ENCODE measurements around the gene RFNG.

The RFNG gene

DNA sequence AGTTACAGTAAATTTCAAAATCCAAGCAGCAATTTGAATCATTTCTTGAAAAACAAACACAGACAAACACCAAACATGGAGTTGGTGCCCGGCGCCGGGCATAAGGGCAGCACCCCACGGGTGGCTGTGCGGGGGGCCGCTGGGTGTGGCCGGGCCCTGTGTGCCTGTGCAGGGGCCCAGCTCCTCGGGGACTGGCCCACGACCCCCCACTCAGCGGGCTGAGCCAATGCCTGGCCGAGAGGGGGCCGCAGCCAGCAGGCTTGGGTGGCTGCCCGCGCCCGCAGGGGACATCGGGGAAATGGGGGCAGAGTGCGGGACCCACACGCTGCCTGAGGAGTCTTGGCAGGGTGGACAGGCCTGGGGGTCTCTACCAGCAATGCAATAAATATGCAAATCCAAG lies 26.8 kb upstream of the RFNG start:
- DNase-seq (ENCODE audit: low read depth in 3 of 3, low spot score in 1 of 3), result no peak

DNA sequence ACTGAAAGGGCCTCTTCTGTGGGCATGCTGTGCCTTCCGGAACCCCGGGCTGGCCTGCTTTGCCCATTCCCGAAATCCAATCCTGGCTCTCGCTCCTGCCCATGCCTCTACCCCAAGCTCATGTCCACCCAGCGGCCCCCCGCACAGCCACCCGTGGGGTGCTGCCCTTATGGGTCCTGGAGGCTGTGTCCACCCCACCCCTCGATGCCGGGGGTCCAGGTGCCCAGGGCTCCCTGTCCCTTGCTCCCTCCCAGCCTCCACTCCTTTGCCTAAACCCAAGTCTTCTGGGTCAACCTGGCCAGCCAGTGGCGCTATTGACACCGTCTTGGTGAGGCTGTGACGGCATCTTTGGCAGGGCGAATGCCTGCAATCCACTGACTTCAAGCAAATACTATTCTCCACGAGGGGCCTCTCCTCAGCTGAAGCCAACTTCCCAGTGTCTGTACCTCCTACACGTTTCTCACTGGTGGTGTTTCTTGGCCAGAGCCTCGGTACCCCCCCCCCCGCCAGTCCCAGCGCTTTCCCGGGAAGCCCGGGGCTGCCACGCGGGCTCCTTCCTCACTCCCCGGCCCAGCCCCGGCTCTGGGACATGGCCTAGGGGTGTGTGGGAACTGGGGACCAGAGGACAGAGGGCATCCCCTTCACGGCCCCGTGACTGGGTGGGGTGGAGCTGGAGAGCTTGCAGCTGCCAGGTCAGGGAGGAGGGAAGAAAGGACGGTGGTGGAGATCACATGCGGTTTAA lies 26.2 kb upstream of the RFNG start:
- no peak for DNase-seq (ENCODE audit: low read depth in 3 of 3, low spot score in 1 of 3)

DNA sequence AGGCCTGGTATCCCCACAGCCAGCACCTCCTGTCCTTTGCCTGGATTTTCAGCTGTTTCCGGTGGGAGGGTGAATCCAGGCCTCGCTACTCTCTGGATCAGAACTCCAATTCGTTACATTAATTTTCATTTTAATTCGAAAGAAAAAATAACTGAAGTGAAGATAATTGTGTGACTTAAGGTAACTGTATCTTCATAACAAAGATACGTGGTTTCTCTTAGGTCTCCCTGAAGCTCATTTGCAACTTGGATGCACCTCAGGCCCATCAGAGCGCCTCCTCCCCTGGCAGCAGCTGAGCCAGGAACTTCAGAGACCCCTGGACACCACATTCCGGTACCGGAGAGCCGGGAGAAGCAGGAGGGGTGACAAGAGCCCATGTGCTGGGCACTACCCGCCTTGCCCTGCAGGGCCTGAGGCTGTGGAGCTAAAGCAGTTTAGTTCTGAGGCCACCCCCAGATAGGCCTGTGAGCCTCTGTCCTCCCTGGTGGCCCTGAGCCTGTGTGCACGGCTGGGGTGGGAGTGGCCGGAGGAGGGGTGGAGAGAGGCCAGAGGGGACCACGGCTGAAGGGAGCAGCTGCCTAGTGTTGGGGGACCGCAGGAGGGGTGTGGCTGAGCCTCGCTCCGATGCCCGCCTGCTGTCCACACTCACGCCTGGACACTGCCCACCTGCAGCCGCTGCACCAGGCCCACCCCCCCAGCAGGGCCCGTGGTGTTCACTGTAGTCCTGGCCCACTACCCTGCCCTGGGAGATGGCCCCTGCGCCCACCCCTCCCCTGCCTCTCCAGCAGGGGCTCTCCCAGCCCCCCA lies 25.4 kb upstream of the RFNG start:
- no peak for DNase-seq (ENCODE audit: low read depth in 3 of 3, low spot score in 1 of 3)

DNA sequence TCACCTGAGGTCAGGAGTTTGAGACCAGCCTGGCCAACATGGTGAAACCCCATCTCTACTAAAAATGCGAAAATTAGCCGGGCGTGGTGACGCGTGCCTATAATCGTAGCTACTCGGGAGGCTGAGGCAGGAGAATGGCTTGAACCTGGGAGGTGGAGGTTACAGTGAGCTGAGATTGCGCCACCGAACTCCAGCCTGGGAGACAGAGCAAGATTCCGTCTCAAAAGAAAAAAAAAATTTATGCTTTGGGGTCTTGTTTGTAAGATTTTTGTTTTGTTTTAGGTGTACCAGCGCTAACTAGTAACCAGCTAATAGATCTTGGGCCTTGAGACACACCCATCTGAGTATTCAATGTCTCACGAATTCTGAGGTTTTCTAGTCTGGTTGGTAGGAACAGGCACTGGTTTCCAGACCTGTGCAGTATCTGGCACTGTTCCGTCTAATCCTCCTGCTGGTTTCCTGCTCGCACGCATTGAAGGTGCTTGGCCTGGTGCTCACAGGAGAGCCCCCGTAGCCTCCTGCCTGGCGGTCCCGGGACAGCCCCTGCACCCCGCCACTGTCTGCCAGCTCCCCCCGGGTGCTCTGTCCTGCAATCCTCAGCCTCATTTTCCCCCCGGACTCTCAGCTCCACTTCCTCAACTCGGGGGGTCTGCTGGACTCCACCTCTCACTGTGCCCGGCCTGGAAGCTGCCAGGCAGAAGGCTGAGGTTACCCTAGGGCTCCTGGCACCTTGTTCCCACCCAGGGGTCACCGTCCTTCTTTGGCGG lies 24.6 kb upstream of the RFNG start:
- no peak for DNase-seq (ENCODE audit: low read depth in 3 of 3, low spot score in 1 of 3)

DNA sequence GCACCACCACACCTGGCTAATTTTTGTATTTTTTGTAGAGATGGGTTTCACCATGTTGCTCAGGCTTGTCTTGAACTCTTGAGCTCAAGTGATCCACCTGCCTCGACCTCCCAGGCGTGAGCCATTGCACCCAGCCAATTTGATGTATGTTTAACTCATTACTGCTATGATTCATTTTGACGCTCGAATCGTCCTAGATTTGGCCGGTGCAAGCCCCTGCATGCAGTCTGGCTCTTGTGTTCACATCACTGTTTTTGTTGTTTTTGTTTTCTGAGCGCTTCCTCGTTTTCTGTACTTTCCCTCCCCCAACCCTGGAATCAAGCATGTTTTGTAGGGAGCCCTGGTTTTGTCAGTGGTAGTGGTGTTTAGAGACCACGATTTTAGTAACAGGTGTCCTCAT lies 21.8 kb upstream of the RFNG start:
- DNase-seq (ENCODE audit: low read depth in 3 of 3, low spot score in 1 of 3), result no peak

DNA sequence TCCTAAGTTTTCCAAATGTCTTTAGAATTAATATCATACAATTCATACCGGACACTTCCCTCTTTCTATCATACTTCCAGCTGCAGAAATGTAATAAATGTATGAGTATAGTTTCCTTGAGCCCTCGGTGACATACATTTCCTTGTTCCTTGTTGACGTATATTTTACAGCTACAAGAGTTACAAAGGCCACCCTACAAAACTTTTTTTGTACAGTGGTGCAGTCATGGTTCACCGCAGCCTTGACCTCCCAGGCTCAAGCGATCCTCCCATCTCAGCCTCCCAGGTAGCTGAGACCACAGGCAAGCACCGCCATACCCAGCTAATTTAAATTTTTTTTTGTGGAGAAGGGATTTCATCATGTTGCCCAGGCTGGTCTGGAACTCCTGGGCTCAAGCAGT lies 21.2 kb upstream of the RFNG start:
- no peak for DNase-seq (ENCODE audit: low read depth in 3 of 3, low spot score in 1 of 3)

DNA sequence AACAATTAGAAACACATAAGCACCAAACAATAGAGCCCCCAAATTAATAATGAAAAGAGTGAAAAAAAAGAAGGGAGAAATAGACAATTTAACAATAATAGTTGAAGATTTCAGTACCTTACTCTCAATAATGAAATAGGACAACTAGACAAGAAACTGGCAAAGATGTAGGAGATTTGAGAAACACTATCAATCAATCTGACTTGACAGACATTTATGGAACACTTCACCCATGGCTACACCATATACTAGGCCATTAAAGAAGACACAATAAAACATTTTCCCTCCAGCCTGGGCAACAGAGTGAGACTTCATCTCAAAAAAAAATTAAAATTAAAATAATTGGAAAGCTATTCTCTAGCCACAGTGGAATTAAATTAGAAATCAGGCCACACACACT lies 19.0 kb upstream of the RFNG start:
- no peak for DNase-seq (ENCODE audit: low read depth in 3 of 3, low spot score in 1 of 3)

DNA sequence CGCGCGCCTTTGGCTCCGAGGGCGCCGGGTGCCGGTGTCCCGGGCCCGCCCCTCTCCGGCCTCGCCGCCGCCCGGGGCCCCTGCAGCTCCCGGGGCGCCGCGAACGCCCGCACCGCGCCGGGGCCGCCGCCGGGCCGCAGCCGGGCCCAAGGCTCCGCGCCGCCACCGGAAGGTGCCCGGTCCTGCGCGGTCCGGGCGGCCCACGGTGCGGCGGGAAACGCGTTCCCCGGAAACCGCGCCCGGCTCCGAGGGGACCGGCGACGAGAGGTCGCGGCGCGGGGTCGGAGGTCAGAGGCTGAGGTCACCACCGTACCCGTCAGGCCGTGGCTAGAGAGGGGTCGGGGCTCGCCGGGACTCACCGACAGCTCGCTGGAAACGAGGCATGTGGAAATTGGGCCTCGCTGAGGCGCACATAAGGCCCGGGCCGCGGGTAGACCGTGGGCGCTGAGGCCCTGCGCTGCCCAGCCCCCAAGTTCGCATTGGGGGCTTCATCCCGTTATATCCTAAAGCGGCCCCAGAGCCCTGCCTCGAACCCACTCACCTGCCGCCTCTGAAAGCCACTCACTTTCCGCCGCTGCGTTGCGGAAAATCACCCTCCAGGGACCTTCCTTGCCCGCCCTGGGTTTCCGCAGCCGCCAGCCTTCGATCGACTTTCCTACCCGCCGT lies 14.2 kb upstream of the RFNG start, which contains the start of gene DUS1L:
DUS1L (minus strand) TSS at position 167 of the 666 bp plus-strand sequence. CDS start 745 bp downstream, outside the sequence.
- DNase-seq (ENCODE audit: low read depth in 3 of 3, low spot score in 1 of 3), result peak; percentile 21 to 74 (median 50)

DNA sequence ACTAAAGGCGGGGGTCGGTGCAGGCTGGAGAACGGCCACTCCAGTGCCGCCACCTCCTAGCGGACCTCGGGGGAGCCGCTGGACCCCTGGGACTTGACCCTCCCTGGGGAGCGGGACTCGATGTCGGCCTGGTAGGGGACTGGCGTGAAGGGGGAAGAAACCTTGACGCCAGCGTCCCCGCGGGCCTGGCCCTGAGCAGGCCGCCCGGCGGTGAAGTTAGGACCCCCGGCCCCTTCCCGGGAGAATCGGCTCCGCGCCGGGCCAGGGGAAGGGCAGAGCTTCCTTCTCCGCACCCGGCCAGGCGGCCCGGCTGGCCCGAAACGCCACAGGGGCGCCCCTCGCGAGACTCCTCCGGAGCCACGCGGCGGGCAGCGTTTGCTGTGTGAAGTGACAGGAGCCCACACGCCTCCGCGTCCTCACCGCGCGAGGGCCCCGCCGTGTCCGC lies 13.6 kb upstream of the RFNG start:
- DNase-seq (ENCODE audit: low read depth in 3 of 3, low spot score in 1 of 3), result no peak

DNA sequence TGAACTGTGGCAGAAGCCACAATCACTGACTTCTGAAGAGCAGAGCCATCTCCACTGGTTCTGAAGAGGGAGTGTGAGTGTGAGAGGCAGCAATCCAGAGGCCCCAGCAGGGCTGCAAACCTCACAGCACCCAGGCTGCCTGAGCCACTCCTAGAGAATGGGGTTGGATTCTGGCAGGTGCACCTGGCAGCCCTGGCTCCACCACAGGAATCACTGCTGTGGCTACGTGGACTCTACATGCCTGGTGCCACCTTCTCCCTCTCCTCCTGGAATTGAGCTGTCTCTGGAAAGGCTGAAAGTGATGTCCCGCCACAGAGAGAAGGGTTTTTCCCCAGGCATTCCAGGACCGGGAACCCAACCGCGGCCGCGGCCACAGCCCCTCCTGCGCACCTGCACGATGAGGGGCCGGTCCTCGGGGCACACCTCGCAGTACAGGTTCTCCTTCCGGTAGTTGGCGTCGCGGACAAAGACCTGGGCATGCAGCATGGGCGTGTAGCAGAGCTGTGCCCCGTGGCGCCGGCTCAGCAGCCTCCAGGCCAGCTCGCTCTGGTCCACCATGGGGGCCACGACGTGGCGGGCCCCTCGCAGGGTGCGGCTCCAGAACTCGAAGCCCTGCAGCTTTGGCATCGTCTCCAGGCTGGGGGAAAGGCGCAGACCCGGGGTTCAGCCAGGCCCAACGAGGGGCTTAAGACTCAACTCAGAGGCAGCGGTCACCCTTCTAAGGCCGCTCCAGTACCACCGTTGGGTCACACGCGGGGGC lies 13.0 kb upstream of the RFNG start:
- no peak for DNase-seq (ENCODE audit: low read depth in 3 of 3, low spot score in 1 of 3)

DNA sequence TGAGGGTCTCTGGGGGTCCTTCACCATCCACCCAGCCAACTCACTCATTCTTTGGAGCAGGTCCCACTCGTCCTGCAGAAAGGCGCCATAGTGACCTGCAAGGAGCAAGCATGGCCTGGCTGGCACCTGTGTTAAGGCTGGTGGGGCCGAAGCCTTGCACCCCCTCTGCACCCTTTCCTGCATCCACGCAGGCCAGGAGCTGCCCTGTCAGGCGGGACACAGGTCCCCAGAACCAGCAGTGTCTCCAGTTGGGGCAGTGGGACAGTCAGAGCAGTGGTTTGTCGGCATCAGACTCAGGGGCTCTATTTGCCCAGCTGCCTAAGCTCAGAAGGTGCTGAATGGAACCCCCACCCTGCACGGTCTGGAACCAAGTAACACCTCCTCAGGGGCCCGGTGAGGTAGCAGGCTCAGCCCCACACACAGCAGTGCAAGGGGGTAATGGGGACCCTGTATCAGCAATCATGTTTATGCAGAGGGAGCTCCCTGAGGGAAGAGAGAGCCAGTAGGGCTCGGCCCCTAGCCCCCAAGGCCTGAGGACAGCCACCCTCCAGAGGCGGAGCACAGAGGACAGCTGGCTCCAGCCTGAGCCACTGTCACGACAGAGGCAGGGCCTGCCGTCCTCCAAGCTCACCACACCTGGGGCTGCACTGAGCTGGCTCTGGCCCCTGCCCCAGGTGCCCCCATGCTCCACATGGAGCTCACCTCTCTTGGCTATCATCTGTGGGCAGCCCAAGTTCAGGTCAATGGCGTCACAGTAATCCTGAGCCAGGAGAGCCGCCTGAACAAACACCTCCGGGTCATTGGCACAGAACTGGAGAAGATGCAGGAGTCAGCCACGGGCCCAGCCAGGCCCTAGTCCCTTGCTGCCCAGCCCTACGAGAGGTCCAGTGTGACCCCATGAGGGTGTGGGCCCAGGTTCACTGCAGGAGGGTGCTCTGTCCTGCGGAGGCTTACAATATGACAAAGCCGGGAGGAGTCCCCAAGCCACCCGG lies 12.1 kb upstream of the RFNG start:
- DNase-seq (ENCODE audit: low read depth in 3 of 3, low spot score in 1 of 3), result no peak

DNA sequence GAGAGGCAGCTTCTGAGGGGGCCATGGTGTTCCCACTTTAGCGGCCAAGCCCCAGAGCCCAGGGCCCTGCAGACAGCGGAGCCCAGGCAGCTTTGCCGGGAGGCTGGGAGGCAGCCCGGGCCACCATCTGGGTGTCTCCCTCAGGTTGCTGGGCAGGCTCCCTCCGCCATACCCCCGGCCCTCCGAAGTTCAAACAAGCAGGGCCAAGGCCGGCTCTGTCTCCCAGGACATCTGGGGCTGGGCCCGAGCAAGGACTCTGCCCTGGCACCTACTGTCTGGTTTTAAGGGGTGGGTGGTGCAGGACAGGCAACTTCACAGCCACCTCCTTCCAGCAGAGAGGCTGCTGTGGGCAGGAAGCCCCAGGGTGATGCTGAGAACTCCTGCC lies 11.4 kb upstream of the RFNG start:
- DNase-seq (ENCODE audit: low read depth in 3 of 3, low spot score in 1 of 3), result no peak

DNA sequence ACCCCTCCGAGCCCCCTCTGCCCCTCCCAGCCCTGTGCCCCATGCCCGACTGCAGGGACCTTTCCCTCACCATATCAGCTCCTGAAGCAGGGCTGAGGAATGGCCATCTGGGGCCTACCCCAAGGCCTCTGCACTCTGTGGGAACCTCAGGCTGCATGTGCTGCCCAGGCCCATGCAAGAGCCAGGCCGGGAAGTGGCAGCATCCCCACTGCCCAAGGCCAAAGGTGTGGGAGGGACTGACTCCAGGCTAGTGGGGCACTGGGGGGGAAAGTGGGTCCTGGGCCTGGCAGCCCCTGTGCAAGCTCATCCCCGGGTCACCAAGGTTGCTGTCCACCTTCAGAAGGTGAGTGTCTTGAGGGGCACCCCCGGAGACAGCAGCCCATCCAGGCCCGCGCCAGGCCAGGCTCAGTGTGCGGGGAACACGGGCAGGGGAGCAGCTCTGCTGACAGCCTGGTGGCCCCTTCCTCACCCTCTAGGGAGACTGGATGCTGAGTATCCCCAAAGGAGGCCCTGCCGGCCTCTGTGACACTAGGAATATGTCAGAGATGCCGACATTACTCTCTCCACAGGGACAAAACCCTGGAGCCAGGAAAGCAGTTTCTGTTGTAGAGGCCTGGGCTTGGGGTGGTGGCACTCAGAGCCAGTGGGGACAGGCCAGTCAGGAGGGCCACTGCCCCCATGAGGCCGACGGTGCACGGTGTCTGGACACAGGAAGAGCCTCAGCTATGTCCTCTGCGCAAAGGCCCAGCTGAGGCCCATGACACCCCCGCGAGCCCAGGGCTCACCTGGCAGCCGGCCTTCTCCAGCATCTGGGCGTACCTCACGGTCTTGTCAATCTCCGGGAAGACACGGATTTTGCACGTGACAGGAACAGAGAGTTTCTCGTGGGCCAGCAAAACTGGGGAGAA lies 10.7 kb upstream of the RFNG start:
- no peak for DNase-seq (ENCODE audit: low read depth in 3 of 3, low spot score in 1 of 3)

DNA sequence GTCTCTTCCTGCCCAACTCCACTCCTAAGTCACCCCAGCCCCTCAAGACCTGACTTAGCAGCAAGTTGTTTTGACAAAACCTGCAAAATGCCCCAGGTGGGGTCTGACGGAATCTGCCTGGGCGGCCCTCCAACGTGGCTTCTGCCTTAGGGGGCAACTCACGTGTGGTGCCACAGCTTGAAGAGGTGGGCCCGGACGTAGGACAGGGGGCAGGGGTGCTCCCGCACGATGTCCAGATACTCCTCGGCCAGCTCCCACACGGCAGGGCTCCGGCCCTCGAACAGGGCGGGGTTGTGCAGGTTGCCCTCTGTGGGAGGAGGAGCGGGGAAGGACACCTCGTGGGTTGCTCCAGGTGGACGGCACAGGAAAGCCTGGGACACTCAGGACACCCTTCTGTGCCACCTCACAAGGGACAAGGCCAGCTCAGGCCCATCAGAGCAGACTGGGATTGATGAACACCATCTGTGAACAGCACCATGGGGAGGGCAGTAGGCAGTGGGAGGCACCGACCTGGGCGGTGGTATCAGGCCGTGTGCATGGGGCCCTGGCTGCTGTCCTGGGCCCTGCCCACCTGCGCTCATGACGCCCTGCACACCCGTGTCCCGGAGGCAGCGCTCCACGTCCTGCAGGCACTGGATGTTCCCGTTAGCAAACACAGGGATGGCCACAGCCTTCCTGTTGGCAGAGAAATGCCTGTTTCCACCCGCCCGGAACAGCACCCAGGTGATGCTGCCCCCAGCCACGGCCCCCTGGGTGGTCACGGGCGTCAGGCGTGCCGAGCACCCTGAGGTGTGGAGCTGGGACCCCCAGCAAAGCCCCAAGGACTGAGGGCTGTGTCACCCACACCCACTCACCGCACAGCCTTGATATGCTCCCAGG lies 9.7 kb upstream of the RFNG start:
- DNase-seq (ENCODE audit: low read depth in 3 of 3, low spot score in 1 of 3), result no peak

DNA sequence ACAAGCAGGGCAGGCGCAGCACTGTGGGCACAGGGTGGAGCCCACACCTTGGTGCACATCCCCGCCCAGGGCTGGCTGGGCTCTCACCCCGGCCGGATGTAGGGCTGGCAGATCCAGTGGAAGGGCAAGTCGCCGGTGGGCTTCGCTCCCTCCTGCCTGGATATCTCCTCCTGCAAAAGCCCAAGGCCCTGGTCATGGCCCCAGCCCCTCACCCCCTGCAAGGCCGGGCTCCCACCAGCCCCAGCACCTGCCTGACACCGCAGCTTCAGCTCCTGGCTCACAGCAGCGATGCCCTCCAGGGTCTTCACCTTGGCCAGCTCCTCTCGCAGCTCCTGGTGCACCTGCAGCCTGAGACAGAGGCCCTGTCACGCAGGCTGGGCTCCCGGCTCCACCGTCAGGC lies 9.0 kb upstream of the RFNG start:
- DNase-seq (ENCODE audit: low read depth in 3 of 3, low spot score in 1 of 3), result no peak

DNA sequence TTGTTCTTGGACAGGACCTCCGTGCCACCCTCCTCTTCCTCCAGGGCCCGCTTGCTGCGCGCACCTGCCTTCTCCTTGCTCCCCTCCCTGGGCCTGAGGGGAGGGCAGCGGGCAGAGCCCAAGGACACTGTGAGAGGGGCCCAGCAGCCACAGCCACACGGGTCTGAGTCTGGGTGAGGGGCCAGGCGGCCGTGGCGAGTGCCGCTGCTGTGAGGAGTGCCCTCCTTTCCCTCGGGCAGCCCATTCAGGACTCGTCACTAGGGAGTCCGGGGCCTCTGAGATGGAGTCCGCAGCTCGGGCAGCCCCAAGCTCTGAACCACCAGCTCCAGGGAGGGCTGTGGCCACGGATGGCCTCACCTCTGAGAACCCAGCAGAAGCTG lies 8.4 kb upstream of the RFNG start:
- DNase-seq (ENCODE audit: low read depth in 3 of 3, low spot score in 1 of 3), result no peak

DNA sequence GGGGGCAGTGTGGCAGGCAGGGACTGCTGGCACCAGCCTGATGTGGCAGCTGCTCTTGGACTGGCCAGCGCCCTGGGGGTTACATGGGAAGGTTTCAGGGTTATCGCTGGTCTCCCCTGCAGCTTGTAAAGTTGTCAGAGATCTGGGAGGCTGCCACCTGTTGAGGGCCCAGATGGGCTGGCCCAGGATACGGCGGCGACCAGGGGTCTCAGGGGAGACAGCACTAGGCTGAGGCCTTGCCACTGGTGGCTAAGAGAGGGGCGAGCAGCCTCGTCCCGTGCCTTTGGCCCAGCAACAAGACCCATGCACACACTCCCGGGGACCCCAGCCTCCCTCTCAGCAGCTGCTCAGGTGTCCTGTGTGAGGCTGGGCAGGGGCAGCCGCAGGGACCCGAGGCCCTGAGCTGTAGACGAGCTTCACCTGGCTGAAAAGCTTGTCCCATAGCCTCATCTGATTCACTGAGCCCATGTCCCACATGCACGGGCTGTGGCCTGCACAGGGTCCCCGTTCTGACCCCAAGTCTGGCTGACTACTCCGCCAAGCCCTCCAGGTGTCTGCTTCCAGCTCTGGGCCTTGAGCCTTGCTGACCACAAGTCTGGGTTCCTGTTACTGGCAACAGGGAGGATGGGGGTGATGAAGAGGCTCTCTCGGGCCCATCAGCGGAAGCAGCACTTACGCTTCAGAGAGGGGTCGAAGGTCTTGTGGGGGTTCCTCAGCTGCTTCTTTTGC lies 7.8 kb upstream of the RFNG start:
- no peak for DNase-seq (ENCODE audit: low read depth in 3 of 3, low spot score in 1 of 3)
